ENCODE results near the gene SLC4A4.

SLC4A4 gene

GRCh38 chr4:71554025-71554424 is 215.2 kb downstream of the SLC4A4 start:
- Mint-ChIP-seq H3K9me3 (no peaks in the 10 kb centered on the region), H3K4me3 (no peak overlapping the region), H3K4me1 (peaks cover 4% of the 10 kb centered on the region), H3K27ac (no peak overlapping the region), H3K27me3 (peaks cover 7% of the 10 kb centered on the region)
- DNase-seq (no peak), ATAC-seq (no peak)

- H3K4me3 Mint-ChIP-seq = no peak overlapping the region
- ATAC-seq (peak; percentile 86), DNase-seq (no peak)
- H3K27me3 Mint-ChIP-seq = peaks cover 7% of the 10 kb centered on the region
- peaks cover 9% of the 10 kb centered on the region for H3K4me1 Mint-ChIP-seq
- no peak overlapping the region for H3K27ac Mint-ChIP-seq
- H3K9me3 Mint-ChIP-seq = no peaks in the 10 kb centered on the region
Observed at GRCh38 chr4:71558248-71558647, 219.4 kb downstream of the SLC4A4 start.

DNA sequence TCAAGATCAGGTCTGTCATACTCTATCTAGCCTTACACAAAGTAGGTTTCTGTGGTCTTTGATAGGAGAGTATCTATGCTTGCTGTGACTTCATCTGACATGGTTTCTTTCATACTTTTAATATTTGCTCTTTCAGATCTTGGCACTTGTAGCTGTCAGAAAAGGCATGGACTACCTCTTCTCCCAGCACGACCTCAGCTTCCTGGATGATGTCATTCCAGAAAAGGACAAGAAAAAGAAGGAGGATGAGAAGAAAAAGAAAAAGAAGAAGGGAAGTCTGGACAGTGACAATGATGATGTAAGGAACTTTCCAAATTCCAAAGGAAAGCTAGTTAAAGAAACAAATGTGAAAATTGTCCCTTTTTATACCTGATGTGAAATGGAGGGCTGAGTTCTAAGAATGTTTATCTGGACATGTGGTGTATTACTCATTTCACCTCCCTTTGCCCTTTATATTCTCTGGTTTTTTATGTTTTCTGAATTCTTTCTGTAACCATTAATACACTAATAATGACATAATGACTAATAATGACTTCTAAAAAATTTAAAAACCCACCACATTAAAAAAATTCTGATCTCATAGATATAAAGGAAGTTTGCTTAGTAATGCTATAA is 221.2 kb downstream of the SLC4A4 start:
- Mint-ChIP-seq H3K27ac (peak overlapping the region in 1 of 2 donors; percentile 17), H3K4me1 (peaks cover 9% of the 10 kb centered on the region), H3K9me3 (no peaks in the 10 kb centered on the region), H3K4me3 (no peak overlapping the region), H3K27me3 (peaks cover 7% of the 10 kb centered on the region)
- ATAC-seq (peak; percentile 69), DNase-seq (no peak)

GRCh38 chr4:71564775-71565174 is 226.0 kb downstream of the SLC4A4 start:
- Mint-ChIP-seq H3K4me1 (peaks cover 5% of the 10 kb centered on the region), H3K27ac (no peak overlapping the region), H3K27me3 (peaks cover 7% of the 10 kb centered on the region), H3K9me3 (no peaks in the 10 kb centered on the region), H3K4me3 (no peak overlapping the region)
- DNase-seq (no peak), ATAC-seq (no peak)

- DNase-seq = no peak
- Mint-ChIP-seq H3K9me3 (no peaks in the 10 kb centered on the region), H3K27ac (no peak overlapping the region), H3K4me3 (no peak overlapping the region), H3K27me3 (peaks cover 7% of the 10 kb centered on the region), H3K4me1 (no peaks in the 10 kb centered on the region)
- no peak for ATAC-seq
Observed at GRCh38 chr4:71566856-71567255, 228.0 kb downstream of the SLC4A4 start.

GRCh38 chr4:71568131-71568530 is 229.3 kb downstream of the SLC4A4 start:
- ATAC-seq (no peak), DNase-seq (no peak)
- H3K4me3 Mint-ChIP-seq = no peak overlapping the region
- H3K27me3 Mint-ChIP-seq = peaks cover 7% of the 10 kb centered on the region
- no peak overlapping the region for H3K27ac Mint-ChIP-seq
- no peaks in the 10 kb centered on the region for H3K9me3 Mint-ChIP-seq
- no peaks in the 10 kb centered on the region for H3K4me1 Mint-ChIP-seq

GRCh38 chr4:71570492-71570891 is 231.7 kb downstream of the SLC4A4 start:
- Mint-ChIP-seq H3K27ac (no peak overlapping the region), H3K27me3 (peaks cover 7% of the 10 kb centered on the region), H3K9me3 (peaks cover 0 to 5% of the 10 kb centered on the region in 2 donors), H3K4me3 (no peak overlapping the region), H3K4me1 (no peaks in the 10 kb centered on the region)
- no peak for ATAC-seq
- DNase-seq = no peak

- H3K27me3 Mint-ChIP-seq = peaks cover 7% of the 10 kb centered on the region
- H3K9me3 Mint-ChIP-seq = peaks cover 0 to 9% of the 10 kb centered on the region in 2 donors
- no peaks in the 10 kb centered on the region for H3K4me1 Mint-ChIP-seq
- H3K4me3 Mint-ChIP-seq = no peak overlapping the region
- DNase-seq = no peak
- no peak overlapping the region for H3K27ac Mint-ChIP-seq
- no peak for ATAC-seq
Observed at GRCh38 chr4:71571346-71571745, 232.5 kb downstream of the SLC4A4 start.

DNA sequence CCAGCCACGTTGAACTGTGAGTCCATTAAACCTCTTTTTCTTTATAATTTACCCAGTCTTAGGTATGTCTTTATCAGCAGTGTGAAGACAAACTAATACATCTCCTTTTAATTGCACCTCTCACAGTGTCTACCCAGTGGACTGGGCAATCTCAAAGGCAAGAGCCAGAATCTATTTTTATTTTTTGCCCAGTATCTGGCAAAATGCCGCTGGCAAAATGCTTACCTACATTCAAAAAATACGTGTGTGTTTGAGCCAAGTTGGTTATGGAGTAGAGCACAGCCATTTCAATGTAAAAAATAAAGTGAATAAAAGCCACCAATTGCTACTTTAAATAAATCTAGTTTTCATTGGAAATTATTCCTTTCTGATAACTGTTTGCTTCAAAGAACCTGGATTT is 245.2 kb downstream of the SLC4A4 start:
- Mint-ChIP-seq H3K4me3 (no peak overlapping the region), H3K27ac (no peak overlapping the region), H3K27me3 (no peaks in the 10 kb centered on the region), H3K4me1 (no peaks in the 10 kb centered on the region), H3K9me3 (peaks cover 15 to 17% of the 10 kb centered on the region in 2 donors)
- DNase-seq = no peak
- no peak for ATAC-seq

DNA sequence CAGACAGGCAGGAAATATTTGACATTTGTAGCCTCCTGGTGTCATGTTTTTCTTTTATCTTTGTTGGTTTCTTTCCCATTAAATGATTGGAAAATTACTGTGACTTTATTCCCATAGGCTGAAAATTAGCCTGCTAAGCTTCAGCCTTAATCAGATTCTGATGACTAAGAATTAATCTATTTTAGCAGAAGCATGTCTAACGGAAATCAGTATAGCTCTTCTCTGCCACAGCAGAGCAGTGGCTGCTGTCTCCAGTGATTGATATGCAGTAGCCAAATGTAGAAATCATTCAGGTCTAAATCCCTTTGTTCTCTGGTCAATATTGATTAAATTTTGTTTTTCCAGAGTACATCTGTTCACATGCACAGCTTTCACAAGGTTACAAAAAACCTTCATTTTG is 245.8 kb downstream of the SLC4A4 start:
- no peak overlapping the region for H3K4me3 Mint-ChIP-seq
- ATAC-seq (no peak), DNase-seq (no peak)
- peaks cover 10 to 17% of the 10 kb centered on the region in 2 donors for H3K9me3 Mint-ChIP-seq
- no peaks in the 10 kb centered on the region for H3K4me1 Mint-ChIP-seq
- H3K27ac Mint-ChIP-seq = no peak overlapping the region
- H3K27me3 Mint-ChIP-seq = no peaks in the 10 kb centered on the region

DNA sequence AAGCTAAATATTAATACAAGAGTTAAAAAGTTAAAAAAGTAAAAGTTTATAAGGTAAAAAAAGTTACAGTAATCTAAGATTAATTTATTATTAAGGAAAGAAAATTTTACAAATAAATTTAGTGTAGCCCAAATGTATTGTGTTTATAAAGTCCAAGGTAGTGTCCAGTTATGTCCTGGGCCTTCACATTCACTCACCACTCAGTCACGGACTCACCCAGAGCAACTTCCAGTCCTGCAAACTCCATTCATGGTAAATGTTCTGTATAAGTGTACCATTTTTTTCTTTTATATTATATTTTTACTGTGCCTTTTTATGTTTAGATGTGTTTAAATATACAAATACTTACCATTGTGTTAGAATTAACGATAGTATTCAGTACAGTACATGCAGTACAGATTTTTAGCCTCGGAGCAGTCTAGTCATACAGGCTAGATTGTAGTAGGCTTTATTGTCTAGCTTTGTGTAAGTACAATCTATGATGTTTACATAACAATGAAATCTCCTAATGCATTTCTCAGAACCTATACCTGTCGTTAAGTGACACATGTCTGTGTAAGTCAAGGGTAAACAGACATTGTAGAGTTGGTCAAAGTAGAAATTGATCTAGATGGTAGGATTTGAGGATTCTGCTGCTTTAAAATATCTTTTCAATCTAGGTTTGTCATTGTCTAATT is 247.4 kb downstream of the SLC4A4 start:
- DNase-seq (no peak), ATAC-seq (no peak)
- Mint-ChIP-seq H3K27ac (no peak overlapping the region), H3K9me3 (peaks cover 12 to 14% of the 10 kb centered on the region in 2 donors), H3K4me1 (no peaks in the 10 kb centered on the region), H3K27me3 (no peaks in the 10 kb centered on the region), H3K4me3 (no peak overlapping the region)

DNA sequence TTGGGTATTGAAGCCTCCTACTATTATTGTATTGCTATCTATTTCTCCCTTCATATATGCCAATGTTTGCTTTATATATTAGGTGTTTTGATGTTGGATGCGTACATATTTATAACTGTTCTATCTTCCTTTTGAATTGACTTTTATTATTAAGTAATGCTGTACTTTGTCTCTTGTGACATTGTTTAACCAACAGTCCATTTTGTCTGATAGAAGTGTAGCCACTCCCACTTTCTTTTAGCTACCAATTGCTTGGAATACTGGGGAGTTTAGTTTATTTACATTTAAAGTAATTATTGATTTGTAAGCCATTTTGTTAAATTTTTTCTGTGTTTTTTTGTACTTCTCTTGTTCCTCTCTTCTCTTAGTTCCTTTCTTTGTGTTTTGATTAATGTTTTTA is 249.2 kb downstream of the SLC4A4 start:
- no peak overlapping the region for H3K27ac Mint-ChIP-seq
- no peaks in the 10 kb centered on the region for H3K27me3 Mint-ChIP-seq
- H3K9me3 Mint-ChIP-seq = peaks cover 8 to 13% of the 10 kb centered on the region in 2 donors
- DNase-seq (no peak), ATAC-seq (no peak)
- H3K4me1 Mint-ChIP-seq = no peaks in the 10 kb centered on the region
- H3K4me3 Mint-ChIP-seq = no peak overlapping the region

GRCh38 chr4:71592793-71593192 is 254.0 kb downstream of the SLC4A4 start:
- ATAC-seq = no peak
- peaks cover 0 to 8% of the 10 kb centered on the region in 2 donors for H3K9me3 Mint-ChIP-seq

GRCh38 chr4:71593311-71593710 is 254.5 kb downstream of the SLC4A4 start:
- Mint-ChIP-seq H3K27ac (no peak overlapping the region), H3K9me3 (peaks cover 0 to 8% of the 10 kb centered on the region in 2 donors), H3K4me3 (no peak overlapping the region), H3K4me1 (no peaks in the 10 kb centered on the region), H3K27me3 (peaks cover 7% of the 10 kb centered on the region)
- ATAC-seq = no peak
- DNase-seq = no peak

More at GRCh38 chr4:71592793-71593192, 254.0 kb downstream of the SLC4A4 start:
- H3K27me3 Mint-ChIP-seq = peaks cover 2% of the 10 kb centered on the region
- H3K4me1 Mint-ChIP-seq = no peaks in the 10 kb centered on the region
- no peak overlapping the region for H3K27ac Mint-ChIP-seq
- H3K4me3 Mint-ChIP-seq = no peak overlapping the region
- no peak for DNase-seq

DNA sequence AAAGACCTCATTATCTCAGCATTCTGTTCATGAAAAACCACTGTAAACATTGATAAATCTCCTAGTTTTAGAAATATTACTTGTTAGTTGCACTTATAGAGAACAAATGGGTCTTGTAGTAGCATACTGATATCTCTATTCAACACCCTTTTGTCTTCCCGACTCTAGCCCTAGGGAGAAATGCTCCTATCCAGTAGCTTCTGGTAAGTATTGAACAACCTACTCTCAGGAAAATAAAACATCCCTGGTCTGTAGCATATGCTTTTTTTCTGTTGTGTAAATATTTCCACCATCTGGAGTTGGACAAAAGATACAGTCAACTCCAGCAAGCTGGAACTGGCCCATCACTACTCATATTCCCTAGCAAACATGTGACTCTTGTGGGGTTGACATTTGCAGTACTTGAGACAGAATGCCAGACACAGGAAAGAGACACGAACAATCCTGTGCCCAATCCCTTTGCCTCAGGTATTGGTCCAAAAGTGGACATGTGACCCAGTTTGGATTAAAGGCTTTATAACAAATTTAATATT is 256.8 kb downstream of the SLC4A4 start:
- H3K27me3 Mint-ChIP-seq = peaks cover 8% of the 10 kb centered on the region
- no peak overlapping the region for H3K4me3 Mint-ChIP-seq
- no peaks in the 10 kb centered on the region for H3K9me3 Mint-ChIP-seq
- no peak overlapping the region for H3K27ac Mint-ChIP-seq
- no peak for ATAC-seq
- no peak for DNase-seq
- no peaks in the 10 kb centered on the region for H3K4me1 Mint-ChIP-seq

DNA sequence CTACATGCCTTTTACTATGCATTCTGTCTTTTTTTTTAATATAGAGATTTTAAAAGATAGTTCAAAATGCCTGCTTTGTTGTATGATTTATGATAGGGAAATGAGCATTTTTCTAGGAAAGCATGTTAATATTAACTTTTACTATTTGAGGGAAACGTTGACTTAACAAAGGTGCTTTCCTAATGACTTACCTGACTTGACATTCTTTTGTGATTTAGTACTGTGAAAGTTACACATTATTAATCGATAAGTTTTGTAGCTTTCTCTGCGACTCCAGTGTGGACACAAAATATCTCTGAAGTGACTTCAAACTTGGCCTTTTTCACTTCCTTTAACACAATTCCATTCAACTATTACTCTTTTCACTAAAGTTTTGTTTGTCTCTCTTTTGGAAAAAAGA is 260.8 kb downstream of the SLC4A4 start:
- Mint-ChIP-seq H3K4me1 (no peaks in the 10 kb centered on the region), H3K27me3 (peaks cover 8% of the 10 kb centered on the region), H3K27ac (no peak overlapping the region), H3K9me3 (no peaks in the 10 kb centered on the region), H3K4me3 (no peak overlapping the region)
- no peak for ATAC-seq
- DNase-seq = no peak

All from stimulated activated naive CD8-positive, alpha-beta T cell treated with anti-CD3 and anti-CD28 coated beads, Interleukin-15, amount 100 ng/mL, for 72 hours (primary cell).